Measurements from ENCODE around the gene SNRPB.

Gene SNRPB

DNA sequence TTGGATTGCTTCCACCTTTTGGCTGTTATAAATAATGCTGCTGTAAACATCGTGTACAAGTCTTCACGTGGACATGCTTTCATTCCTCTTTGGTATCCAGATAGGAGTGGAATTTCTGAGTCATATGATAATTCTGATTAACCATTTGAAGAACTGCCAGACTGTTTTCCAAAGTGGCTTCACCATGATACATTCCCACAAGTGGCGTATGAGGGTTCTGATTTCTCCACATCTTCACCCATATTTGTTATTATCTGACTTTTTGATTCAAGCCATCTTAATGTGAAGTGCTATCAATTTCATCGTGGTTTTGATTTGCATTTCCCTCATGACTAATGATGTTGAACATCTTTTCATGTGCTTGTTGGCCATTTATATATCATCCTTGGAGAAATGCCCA is 2.9 kb upstream of the SNRPB start:
- FAIRE-seq, result no peak

- FAIRE-seq, result no peak
Measured at GRCh38 chr20:2469991-2470422, 582 bp downstream of the SNRPB start.

- FAIRE-seq, result no peak
Measured at GRCh38 chr20:2468581-2469407, 1.8 kb downstream of the SNRPB start.

DNA sequence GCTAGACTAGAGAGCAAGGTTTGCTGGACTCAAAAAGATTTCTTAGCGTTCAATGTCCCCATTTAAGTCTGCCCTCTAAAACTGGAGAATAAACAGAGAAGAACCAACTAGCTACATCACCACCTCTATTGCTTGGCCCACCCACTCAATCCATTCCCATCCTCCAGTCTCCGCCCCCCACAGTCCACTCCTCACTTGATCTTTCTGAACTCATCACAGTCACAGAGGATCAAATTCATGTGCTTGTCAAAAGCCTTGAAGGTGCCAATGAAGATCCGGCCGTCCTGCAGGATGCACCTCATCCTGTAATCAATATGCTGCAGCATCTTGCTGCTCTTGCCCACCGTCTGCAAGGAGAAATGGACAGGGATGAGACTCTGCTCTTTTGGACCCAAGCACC is 3.2 kb downstream of the SNRPB start:
- no peak for FAIRE-seq

- FAIRE-seq, result no peak
Measured at GRCh38 chr20:2465100-2465499, 5.5 kb downstream of the SNRPB start.

GRCh38 chr20:2463616-2464365 is 6.8 kb downstream of the SNRPB start:
- no peak for FAIRE-seq

GRCh38 chr20:2462484-2462883 is 8.1 kb downstream of the SNRPB start:
- no peak for FAIRE-seq

DNA sequence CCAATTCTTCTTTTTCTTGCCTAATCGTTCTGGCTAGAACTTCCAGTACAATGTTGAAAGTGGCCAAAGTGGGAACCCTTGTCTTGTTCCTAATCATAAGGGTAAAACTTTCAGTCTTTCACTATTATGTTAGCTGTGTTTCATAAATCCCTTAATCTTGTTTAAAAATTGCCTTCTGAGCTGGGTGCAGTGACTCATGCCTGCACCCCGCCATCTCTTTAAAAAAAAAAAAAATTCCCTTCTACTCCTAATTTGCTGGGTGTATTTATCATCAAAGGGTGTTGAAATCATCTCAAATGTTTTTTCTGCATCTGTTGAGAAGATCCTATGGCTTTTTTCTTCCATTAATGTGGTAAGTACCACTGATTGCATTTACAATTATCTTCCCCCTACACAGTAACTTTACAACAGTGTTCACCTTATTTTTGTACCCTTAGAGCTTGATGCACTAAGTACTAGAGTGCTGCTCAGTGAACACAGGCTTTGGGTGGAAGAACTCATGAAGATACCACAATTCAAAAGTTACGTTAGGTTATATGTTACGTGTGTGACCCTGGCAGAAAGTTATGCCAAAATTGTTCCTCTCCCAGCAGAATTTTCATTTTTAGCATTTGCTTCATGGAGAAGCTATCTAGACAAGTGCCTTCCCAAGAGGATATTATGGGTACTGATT is 9.7 kb downstream of the SNRPB start:
- no peak for FAIRE-seq

GRCh38 chr20:2459981-2460751 is 10.4 kb downstream of the SNRPB start:
- FAIRE-seq, result no peak

DNA sequence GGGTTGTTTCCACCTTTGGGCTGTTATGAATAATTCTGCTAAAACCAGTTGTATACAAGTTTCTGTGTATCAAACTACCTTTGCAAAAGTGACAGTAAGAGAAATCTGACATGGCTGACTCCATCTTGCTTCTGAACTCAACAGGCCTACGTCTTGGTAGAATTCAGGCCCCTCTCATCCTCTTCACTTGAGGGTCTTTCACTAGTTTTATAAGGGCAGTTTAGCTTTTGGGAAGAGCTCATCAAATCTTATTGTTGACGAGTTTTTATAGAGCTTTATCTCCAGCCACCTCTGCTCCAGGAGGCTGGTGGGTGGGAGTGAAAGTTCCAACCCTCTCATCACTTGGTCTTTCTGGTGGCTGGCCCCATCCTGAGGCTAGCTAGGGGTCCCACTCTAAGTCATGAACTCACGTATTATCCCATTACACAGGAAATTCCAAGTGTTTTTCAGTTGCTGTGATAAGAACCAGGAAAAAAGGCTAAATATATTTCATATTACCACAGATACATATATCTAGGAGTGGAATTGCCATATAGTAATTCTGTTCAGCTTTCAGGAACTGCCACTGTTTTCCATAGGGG is 11.6 kb downstream of the SNRPB start:
- no peak for FAIRE-seq

DNA sequence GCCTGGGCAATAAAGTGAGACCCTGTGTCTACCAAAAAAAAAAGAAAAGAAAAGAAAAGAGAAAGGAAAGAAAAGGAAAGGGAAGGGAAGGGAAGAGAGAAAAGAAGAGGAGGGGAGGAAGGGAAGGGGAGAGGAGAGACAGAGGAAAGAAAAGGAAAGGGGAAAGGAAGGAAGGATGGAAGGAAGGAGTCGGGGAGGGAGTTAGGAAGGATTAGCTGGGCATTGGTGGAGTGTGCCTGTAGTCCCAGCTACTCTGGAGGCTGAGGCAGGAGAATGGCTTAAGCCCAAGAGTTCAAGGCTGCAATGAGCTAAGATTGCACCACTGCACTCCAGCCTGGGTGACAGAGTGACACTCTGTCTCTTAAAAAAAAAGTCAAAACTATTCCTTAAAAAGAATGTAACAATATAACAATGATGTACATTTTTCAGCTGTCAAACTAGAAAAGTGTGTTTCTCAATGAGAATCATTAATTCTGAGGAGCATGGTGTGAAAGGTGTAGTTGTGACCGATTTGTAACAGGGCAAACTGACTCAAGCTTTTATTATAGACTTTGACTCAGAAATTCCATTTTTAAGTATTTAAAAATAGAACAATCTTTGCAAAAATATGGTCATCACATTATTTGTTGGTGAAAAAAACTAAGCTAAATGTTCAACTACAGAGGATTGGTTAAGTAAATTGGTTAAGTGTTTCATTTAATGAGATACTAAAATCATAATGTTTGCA is 14.7 kb downstream of the SNRPB start:
- no peak for FAIRE-seq

DNA sequence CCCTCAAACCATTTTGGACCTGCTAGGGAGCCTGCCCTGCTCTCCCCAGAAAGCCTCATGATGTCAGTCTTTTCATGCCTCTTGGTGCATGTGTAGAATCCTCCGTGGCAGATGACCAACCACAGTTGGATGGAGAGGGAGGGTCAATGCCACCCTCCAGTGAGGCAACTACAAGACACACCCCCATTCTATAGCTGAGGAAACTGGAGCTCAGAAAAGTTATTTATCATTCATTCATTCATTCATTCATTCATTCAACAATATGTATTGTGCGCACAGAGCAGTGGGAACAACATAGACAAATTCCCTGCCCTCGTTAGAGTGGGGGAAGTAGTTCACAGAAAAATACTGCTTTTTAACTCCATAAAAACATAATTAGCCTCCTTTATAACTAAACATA is 16.8 kb downstream of the SNRPB start:
- FAIRE-seq, result no peak

GRCh38 chr20:2451939-2452732 is 18.5 kb downstream of the SNRPB start:
- FAIRE-seq, result no peak

DNA sequence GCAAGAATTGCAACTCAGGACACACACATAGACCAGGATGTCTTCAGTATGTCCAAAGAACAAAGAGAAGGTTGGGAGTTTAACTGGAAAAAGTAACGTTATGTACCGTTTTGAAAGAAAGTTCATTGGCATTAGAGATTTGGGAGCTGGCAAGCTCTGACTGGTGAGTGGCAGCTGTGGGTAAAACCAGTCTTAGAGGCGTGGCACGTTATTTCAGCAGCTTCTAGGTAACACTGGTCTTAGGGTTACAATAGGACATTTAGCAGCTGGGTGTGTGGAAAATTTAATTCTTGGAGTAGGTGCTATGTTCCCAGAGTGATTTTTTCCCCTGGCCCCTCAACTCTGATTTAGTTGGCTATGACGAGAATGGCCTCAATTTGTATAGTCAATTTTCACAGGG is 19.2 kb downstream of the SNRPB start:
- FAIRE-seq, result no peak

GRCh38 chr20:2449386-2449785 is 21.2 kb downstream of the SNRPB start:
- FAIRE-seq, result no peak

- FAIRE-seq, result no peak
Measured at GRCh38 chr20:2446845-2447244, 23.7 kb downstream of the SNRPB start.

DNA sequence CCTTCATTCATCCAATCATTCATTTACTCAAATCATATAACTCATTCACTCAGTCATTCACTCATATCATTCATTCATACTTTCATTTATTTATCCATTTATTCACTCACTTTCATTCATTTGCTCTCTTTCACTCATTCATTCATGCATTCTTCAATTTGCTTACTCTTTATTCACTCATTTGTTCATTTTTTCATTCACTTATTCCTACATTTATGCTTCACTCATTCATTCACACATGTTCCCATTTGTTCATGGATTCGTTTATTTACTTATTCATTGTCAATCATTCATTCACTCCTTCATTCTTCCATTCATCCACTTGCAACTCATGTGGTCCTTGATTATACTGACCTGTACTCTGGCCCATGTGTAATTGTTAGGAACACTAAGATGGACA is 39.4 kb downstream of the SNRPB start:
- no peak for FAIRE-seq

DNA sequence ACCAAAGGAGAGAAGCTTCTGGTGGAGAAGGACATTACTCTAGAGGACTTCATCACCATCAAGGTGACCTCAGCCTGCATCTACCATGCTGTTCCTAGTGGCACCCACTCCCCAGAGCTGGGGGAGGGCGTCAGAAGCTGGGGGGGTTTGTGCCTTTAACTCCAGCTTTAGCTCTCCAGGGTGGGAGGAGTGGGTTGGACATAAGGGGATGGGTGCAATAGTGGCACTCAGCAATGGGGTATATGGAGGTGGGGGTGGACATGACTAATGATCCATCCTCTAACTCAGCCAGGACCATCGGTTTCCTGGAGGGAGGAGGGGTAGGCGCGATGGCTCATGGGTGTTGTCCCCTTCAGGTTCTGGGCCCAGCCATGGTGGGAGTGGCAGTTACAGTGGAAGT is 40.1 kb downstream of the SNRPB start:
- no peak for FAIRE-seq

DNA sequence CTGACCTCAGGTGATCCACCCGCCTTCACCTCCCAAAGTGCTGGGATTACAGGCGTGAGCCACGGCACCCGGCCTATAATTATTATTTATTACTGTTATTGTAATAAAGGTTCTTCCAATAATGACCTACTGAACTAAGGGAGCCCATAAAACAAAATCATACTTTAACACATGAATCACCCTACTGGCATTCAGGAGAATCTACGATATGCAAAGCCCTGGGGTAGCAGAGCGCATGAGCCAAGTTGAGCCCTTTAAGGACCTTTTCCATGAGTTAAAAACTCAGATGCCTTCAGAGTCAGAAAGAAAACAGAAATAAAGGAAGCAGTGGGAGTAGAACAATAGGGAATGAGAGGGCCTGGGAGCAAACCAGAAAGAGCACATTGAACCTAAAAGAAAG is 41.5 kb downstream of the SNRPB start:
- FAIRE-seq, result no peak

DNA sequence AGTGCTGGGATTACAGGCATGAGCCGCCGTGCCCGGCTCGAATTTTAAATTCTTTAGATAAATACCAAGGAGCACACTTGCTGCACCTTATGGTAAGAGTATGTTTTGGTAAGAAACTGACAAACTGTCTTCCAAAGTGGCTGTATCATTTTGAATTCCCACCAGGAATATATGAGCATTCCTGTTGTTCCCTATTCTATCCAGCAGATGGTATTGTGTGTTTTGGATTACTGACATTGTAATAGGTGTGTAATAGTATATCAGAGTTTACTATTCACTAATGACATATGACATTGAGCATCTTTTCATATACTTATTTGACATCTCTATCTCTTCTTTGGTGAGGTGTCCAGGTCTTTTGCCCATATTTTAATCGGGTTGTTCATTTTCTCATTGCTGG is 49.3 kb downstream of the SNRPB start:
- no peak for FAIRE-seq

- no peak for FAIRE-seq
Measured at GRCh38 chr20:2420510-2420909, 50.1 kb downstream of the SNRPB start.
